ENCODE measurements around the gene ANXA2R. TPM values are rescaled to one million over a fixed set of nuclear protein-coding genes. Genes with fewer than 3 reads are reported as not detected.

Gene ANXA2R
- total and polyA plus RNA-seq, 2 of the 13 experiments (the other 11 are each of a cell fraction or from before 2014, with no cell fraction given), result 0.95 to 1.3 TPM

DNA sequence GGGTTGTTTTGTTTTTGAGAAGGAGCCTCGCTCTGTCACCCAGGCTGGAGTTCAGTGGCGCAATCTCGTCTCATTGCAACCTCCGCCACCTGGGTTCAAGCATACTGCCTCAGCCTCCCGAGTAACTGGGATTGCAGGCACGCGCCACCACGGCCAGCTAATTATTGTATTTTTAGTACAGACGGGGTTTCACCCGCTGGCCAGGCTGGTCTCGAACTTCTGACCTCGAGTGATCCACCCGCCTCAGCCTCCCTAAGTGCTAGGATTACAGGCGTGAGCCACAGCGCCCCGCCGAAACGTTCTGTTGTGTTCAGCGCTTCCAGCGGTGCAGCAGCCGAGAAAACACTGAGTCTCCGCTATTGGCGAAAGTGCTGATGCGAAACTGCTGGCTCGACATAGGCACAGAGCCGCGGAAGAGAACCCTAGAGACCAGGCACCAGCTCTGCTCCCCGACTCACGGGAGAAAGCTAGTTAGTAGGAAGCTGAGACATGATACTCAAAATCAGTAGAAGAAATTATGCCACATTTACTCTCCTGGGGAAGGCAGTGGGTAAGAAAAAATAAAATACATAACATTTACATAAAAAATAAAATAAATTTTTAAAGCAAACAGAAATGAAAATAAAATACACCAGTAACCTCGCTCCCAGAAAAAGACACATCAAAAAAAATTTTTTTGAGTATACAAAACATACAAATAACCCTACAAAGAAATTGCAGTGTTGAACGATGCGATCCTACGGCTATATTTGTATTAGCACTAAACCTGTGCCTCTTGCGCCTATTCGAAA lies 31.6 kb downstream of the ANXA2R start (continued):
- TF ChIP-seq, protein P1, sequence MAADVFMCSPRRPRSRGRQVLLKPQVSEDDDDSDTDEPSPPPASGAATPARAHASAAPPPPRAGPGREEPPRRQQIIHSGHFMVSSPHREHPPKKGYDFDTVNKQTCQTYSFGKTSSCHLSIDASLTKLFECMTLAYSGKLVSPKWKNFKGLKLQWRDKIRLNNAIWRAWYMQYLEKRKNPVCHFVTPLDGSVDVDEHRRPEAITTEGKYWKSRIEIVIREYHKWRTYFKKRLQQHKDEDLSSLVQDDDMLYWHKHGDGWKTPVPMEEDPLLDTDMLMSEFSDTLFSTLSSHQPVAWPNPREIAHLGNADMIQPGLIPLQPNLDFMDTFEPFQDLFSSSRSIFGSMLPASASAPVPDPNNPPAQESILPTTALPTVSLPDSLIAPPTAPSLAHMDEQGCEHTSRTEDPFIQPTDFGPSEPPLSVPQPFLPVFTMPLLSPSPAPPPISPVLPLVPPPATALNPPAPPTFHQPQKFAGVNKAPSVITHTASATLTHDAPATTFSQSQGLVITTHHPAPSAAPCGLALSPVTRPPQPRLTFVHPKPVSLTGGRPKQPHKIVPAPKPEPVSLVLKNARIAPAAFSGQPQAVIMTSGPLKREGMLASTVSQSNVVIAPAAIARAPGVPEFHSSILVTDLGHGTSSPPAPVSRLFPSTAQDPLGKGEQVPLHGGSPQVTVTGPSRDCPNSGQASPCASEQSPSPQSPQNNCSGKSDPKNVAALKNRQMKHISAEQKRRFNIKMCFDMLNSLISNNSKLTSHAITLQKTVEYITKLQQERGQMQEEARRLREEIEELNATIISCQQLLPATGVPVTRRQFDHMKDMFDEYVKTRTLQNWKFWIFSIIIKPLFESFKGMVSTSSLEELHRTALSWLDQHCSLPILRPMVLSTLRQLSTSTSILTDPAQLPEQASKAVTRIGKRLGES (CRISPR knock-in tag; IDR thresholded peaks at IDR 0.05; ENCODE audit: borderline replicate concordance), result no peak
- TF ChIP-seq TOE1 (CRISPR knock-in tag; IDR thresholded peaks at IDR 0.05), result no peak
- no peak for TF ChIP-seq ZFP62 (CRISPR knock-in tag; IDR thresholded peaks at IDR 0.05)
- TF ChIP-seq ZNF709 (CRISPR knock-in tag; IDR thresholded peaks at IDR 0.05), result no peak
- 0 out of 2 replicates have a peak, but pooled peaks have one; percentile 49 for TF ChIP-seq RNF2 (conservative IDR thresholded peaks at IDR 0.05; ENCODE audit: low read depth)
- TF ChIP-seq MIER2 (CRISPR knock-in tag; IDR thresholded peaks at IDR 0.05), result peak; percentile 75
- no peak for TF ChIP-seq SUZ12 (IDR thresholded peaks at IDR 0.05; ENCODE audit: low read depth, low read length)
- TF ChIP-seq NFATC3 (CRISPR knock-in tag; IDR thresholded peaks at IDR 0.05), result no peak
- TF ChIP-seq TARDBP (CRISPR knock-in tag; IDR thresholded peaks at IDR 0.05), result peak; percentile 81
- TF ChIP-seq, protein P2, sequence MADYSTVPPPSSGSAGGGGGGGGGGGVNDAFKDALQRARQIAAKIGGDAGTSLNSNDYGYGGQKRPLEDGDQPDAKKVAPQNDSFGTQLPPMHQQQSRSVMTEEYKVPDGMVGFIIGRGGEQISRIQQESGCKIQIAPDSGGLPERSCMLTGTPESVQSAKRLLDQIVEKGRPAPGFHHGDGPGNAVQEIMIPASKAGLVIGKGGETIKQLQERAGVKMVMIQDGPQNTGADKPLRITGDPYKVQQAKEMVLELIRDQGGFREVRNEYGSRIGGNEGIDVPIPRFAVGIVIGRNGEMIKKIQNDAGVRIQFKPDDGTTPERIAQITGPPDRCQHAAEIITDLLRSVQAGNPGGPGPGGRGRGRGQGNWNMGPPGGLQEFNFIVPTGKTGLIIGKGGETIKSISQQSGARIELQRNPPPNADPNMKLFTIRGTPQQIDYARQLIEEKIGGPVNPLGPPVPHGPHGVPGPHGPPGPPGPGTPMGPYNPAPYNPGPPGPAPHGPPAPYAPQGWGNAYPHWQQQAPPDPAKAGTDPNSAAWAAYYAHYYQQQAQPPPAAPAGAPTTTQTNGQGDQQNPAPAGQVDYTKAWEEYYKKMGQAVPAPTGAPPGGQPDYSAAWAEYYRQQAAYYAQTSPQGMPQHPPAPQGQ (CRISPR knock-in tag; IDR thresholded peaks at IDR 0.05; ENCODE audit: borderline replicate concordance), result no peak
- TF ChIP-seq, protein P3, sequence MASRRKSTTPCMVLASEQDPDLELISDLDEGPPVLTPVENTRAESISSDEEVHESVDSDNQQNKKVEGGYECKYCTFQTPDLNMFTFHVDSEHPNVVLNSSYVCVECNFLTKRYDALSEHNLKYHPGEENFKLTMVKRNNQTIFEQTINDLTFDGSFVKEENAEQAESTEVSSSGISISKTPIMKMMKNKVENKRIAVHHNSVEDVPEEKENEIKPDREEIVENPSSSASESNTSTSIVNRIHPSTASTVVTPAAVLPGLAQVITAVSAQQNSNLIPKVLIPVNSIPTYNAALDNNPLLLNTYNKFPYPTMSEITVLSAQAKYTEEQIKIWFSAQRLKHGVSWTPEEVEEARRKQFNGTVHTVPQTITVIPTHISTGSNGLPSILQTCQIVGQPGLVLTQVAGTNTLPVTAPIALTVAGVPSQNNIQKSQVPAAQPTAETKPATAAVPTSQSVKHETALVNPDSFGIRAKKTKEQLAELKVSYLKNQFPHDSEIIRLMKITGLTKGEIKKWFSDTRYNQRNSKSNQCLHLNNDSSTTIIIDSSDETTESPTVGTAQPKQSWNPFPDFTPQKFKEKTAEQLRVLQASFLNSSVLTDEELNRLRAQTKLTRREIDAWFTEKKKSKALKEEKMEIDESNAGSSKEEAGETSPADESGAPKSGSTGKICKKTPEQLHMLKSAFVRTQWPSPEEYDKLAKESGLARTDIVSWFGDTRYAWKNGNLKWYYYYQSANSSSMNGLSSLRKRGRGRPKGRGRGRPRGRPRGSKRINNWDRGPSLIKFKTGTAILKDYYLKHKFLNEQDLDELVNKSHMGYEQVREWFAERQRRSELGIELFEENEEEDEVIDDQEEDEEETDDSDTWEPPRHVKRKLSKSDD (CRISPR knock-in tag; IDR thresholded peaks at IDR 0.05; ENCODE audit: low read depth), result peak; percentile 87
- no peak for TF ChIP-seq JUNB (CRISPR knock-in tag; IDR thresholded peaks at IDR 0.05; ENCODE audit: borderline replicate concordance)
- peak; percentile 39; the same call in 1 of the 2 replicates for TF ChIP-seq SIX1 (CRISPR knock-in tag; IDR thresholded peaks at IDR 0.05; ENCODE audit: borderline replicate concordance)
- TF ChIP-seq SRSF9 (IDR thresholded peaks at IDR 0.05; ENCODE audit: borderline replicate concordance, insufficient read depth, low read depth, low read length, poor library complexity, severe bottlenecking), result no peak
- TF ChIP-seq, protein P4, sequence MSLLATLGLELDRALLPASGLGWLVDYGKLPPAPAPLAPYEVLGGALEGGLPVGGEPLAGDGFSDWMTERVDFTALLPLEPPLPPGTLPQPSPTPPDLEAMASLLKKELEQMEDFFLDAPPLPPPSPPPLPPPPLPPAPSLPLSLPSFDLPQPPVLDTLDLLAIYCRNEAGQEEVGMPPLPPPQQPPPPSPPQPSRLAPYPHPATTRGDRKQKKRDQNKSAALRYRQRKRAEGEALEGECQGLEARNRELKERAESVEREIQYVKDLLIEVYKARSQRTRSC (CRISPR knock-in tag; IDR thresholded peaks at IDR 0.05; ENCODE audit: low read depth), result no peak
- TF ChIP-seq GPN1 (CRISPR knock-in tag; IDR thresholded peaks at IDR 0.05; ENCODE audit: borderline replicate concordance), result no peak
- peak; percentile 56 for TF ChIP-seq RBM39 (IDR thresholded peaks at IDR 0.05; ENCODE audit: low read depth, low read length, poor library complexity, severe bottlenecking)
- no peak for TF ChIP-seq TAF15 (IDR thresholded peaks at IDR 0.05; ENCODE audit: low read depth, low read length, poor library complexity, severe bottlenecking)
- no peak for TF ChIP-seq KLF13 (CRISPR knock-in tag; IDR thresholded peaks at IDR 0.05)
- TF ChIP-seq GABPA (IDR thresholded peaks at IDR 0.05; ENCODE audit: low read depth, low read length), result no peak
- peak; percentile 51 for TF ChIP-seq GABPA (CRISPR knock-in tag; IDR thresholded peaks at IDR 0.05; ENCODE audit: low read depth)
